ENCODE measurements around the gene CYP24A1.

The CYP24A1 gene

DNA sequence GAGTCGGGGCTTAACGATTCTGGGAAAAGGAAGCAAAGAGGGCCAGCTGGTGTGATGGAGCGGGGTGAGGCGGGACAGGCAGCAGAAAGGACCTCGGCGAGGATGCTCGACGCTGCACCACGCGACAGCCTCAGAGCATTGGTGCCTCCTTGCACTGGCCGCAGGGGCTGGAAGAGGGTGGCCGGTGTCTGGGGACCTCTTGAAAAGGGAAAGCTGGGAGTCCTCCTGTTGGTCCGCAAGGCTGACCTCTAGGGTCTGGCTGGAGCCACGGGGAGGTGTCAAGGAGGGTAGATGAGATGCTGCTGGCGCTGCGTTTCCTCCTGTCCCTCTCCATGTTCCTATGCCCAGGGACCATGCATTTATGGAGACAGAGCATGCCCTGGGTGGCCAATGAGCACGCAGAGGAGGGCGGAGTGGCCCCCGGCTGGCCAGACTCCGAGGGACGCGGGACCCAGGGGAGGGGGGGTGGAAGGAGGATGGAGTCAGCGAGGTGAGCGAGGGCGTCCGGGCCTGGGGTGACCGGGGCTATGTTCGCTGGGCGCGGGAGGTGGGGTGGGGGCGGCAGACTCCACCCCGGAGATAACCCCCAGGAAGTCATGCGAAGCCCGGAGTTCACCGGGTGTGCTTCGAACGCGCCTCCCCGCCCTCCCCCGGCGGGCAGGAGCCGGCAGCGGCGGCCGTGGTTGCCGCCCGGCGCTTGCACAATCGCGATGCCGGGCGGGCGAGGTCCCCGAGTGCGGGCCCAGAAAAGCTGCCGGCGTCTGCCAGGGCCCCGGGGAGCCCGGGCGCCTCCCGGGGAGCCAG, at the start of gene CYP24A1:
Gene CYP24A1, minus strand, starts transcription at position 334 of the 804 bp plus-strand sequence. CDS start 407 bp downstream, outside the sequence.
- DNase-seq = no peak

DNA sequence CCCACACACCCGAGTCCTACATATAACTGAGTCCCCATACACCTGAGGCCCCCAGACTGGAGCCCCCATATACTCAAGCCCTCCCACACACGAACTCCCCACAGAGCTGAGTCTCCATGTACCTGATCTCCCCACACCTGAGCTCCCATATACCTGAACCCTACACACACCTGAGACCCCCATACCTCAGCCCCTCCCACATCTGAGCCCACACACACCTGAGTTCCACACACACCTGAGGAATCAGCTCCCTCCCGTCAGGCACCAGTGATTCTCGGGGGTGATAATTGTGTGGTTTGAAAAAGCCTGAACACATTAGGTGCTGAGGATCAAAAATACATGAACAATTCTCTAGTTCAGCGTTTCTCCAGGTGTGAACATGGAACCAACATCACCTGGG, 49.5 kb upstream of the CYP24A1 start:
- no peak for DNase-seq

DNA sequence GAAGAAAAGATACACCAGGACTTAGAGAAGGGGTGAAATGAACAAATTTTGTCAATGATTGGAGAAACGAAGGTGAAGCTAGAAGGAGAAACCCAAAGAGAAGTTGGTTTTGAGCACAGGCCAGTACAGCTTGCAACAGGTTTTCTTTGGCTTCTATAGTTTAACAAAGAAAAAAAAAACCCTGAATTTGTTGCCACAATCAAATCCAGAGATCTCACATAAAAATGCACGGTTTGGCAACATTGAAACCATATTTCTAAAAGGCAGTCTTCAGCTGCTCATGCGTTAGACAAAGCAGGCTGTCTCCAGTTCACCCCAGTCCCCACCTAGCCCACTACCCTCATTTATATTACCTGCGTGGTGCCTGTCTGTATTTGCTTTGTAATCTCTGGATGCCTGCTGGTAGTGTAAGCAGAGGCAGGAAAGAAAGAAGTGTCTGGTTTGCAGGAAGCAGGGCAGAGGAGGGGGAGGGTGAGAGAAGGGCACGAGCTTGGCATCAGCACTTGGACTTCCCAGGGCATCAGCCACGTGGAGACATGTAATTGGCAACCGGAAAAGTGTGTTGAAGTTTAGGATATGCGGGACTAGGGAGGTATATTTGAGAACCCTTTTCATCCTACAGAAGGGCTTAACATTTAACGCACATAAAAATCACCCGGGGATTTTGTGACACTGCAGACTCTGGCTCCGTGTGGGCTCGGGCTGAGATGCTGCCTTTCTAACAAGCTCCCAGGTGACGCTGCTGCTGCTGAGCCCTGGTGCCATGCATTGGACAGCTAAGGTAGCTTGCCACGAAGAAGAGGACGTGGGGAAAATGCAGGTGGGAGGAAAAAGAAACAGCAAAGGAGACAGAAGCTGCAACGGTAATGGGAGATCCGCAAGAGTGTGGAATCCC, 48.5 kb upstream of the CYP24A1 start:
- DNase-seq = no peak

DNA sequence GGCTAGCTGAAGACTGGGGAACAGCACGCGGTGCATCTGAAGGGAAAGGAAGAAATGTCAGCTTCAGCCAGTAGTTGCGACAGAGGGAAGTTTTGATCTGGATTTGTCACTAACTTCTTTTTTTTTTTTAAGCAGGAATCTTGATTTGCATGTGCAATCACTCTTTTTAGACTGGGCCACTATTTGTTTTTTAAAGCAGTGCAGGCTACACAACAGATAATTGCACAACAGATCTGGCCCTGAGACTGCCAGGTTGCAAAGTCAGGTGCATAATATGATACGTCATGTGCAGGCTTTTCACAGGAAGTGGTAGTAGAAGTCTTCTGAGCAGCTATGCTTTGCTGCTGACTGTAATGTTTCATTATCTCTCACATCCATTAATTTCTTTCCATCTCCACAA, 47.6 kb upstream of the CYP24A1 start:
- no peak for DNase-seq

DNA sequence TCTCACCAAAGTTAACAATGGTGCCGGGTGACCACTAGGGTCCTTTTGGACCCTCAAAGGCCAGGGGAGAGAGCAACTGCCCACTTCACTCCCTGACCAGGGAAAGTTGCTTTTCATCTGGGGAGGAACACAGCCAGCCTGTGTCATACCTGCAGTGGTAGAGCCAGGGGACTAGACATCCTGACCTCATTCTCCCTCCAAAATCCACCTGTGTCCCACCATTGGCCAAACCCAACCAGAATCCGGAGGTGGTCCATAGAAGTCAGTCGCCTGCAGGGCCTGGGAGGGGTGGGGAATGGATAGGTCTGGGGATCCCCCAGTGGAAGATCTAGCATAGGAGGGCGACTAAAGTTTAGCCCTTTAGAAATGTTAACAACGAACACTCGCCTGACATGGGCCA, 46.9 kb upstream of the CYP24A1 start:
- DNase-seq = no peak

DNA sequence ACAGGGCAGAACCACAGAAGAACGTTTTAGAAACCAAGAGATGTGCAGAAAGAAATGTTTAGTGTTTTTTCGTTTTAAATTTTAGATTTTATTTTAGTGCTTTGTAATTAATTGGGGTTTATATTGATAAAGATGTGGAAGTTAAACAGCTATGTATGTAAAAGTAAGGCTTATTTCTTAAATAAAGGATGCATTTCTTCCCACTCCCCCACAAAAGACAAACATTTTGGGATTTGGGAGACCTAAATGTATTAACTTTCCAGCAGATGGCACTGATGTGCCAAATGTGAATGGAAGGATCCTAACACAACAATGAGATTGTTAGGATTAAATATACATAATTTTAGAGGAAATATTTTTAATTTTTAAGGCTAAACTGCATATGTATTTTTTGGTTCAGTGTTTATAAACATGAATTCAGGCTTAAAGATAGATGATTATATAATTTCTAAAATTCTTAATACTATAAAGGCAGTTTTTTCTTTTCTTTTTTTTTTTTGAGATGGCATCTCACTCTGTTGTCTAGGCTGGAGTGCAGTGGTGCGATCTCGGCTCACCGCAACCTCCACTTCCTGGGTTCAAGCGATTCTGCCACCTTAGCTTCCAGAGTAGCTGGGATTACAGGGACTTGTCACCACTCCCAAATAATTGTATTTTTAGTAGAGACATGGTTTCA, 46.1 kb upstream of the CYP24A1 start:
- DNase-seq = no peak

DNA sequence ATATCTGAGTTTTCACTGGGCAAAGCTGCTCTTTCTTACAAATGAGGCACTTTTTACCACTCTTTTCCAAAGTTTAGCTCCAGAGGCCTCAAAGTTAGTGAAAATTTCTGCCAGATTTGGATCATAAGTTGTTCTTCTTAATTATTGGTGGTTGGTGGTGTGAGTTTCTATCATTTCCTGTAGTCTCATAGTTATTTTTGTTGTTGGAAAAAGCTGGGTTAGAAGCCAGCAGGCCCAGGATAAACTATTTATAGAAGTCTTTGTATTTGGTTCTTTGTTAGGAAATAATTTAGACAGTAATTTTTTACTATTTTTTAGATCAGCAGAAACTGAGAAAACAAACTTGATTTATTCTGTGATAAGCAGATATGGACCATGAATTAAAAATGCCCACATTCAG, 44.7 kb upstream of the CYP24A1 start:
- DNase-seq = no peak

DNA sequence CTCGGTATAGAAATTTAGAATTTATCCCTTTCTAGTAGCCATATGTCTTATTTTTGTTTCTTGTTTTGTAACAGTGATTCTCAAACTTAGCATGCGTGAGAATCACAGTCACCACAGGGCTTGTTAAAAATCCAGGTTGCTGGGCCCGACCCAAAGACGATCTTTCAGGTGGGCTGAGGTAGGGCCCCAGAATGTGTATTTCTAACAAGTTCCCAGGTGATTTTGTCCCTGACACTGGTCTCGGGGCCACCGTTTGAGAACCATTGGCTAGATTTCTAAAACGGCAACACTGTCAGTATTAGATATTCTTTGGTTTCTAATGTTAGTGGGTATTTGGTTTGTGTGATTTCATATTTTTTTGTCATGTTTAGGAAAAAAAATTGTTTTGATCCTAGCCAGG, 44.0 kb upstream of the CYP24A1 start:
- no peak for DNase-seq

DNA sequence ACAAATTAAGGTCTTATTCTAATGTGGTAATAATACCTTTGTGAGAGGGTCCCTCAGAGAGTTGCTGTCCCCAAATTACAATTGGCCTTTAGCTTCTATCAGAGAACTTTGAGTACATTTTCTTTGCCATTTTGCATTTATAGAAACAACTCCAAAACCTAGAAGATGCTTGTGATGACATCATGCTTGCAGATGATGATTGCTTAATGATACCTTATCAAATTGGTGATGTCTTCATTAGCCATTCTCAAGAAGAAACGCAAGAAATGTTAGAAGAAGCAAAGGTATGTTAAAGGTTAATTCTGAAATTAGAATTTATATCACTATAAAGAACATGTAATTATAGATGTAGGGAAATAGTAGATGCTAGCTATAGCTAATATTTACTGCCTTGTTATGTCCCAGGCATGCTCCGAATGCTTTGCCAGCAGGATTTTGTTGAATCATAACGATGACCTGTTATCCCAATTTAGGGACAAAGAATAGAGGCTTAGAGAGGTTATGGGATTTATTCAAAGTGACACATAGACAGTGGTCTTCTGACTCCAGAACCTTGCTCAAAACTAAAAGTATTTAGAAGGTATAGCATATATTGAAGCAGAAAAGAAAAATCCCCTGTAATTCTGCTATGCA, 41.5 kb upstream of the CYP24A1 start:
- DNase-seq = no peak

DNA sequence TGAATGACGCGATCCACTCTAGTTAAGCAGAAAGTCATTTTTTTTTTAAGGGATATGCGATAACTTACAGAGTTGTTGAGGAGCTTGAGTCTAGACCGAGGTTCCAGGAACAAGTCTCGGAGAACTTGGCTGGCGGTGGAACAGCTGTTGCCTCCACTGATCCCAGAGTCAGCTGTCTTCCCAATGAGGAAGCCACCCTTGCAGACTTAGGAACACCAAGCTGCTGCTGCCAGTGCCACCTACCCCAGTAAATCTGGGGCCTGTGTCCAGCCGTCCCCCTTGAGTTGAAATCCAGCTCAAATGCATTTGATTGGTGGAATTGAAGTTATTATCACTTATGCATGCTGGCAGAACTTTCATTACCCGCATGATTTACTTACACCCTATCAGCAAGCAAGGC, 40.8 kb upstream of the CYP24A1 start:
- no peak for DNase-seq

DNA sequence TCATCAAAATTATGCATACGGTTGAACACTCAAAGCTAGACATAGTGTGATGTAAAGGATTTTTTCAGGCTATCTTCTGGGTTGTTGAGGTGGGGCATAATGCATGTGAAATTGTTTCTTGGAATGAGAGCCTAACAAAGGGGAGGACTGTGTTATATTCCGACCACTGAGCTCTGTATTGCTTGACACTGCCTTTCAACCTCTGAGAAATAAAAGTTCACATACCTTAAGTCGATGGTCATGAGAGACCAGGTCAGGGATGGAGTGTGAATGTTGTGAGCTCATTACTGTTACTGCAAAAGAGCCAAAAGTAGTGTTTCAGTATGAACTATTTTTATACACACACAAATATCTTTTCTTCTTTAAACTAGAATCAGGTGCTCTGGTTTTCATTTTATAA, 39.1 kb upstream of the CYP24A1 start:
- no peak for DNase-seq

DNA sequence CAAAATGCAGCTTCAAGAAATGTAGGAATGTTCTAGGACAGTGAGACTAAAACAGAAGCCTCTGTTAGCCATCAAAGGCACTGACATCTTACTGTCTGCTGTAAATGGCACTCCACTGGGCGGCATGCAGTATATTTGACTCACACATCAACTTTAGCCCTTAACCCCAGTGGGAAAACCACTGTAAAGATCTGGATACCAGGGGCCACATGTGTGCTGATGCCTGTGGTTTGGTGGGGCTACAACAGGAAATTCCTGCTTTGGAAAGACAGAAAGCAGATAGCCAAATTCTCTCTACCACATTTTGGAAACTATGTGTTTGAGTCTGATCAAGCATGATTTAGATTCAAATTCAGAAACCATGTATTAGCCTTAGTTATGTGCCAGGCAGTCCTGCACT, 38.4 kb upstream of the CYP24A1 start:
- no peak for DNase-seq

DNA sequence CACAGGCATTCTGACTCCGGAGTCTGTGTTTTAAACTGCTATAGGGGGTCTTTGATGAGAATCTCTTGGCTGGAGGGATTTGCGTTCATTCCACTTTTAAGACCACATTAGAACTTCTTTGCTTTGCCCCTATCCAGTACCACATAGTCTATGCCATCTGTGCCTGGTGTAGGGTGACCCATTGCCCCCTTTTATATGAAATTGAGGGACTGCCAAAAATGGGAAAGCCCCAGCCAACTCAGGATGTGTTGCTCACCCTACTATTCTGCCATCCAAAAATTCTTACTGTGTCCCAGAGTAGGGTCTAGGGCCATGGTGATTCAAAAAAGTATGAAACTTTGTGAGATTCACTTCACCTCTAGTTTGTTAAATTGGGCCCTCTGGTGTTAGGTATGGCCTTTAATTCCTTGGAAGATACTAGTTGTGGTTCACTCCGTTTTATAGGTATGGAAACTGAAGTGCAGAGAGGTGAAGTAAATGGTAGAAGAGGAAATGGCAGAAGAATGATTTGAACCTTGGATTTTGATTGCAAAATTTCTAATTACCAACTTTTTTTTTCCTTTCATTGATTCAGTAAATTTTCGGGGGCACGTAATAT, 35.5 kb upstream of the CYP24A1 start:
- DNase-seq = no peak

DNA sequence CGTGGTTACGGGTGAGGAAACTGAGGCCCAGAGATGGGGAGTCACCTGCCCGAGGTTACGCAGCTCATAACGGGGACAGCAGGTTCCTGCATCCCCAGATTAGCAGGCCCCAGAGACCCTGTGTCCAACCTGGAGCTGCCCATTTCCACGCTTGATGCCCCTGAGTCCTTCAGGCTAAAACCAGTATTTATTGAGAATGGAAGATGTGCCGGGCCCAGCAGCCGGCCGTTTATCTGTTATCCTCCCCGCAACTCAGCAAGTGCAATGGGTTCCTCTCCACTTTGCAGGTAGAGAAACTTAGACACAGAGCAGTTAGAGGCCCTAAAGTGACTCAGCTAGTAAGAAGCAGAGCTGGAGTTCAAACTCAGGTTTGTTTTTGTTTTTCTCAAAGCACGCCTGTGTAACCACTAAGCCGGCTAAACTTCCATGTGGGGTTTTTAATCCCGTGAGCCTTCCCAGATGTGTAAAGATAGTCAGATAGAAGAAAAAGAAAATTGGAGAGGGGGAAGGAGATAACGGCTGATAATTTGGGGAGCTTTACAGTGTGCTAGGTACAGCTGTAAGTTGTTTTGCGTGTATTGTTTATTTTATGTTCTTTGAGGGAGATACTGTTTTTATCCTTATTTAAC, 34.9 kb upstream of the CYP24A1 start:
- peak in 1 of 2 donors; percentile 3 for DNase-seq

DNA sequence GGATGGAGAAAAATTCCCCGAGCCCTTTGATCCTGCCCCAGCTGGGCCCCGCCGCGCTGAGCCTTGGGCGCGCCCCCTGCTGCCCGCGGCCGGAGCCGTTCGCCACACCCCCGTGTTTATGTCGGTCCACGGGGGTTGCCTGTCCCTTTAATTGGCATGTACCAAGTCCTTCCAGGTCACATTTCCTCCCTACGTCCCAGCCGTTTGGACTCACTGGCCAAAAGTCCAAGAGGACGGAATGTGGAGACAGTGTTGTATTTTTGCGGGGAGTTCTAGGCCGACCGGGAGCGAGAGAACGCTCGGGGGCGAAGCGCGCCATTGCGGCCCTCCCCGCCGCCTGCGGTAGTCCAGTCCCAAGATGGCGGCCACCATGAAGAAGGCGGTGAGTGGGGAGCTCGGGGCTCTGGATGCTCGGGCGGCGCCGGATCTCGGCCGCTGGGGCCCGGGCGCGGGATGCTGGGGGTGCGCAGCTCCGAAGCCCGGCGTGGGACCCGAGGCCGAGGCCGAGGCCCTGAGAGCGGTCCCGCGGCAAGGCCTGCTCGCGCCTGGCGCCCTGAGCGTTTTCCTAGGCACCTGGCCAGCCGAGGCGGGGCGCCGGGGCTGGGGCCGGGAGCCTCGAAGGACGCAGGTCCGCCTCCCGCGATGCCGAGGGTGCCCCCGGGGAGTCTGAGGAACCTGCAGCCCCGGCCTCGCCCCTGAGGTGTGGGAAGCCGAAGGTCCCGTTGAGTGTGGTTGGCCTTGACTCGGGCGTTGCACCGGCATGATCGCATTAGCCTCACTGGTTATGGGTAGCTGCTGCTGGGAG, 34.2 kb upstream of the CYP24A1 start, which contains the start of gene PFDN4:
Gene PFDN4, plus strand, starts transcription at position 345 of the 805 bp plus-strand sequence. Its CDS starts 14 bp downstream, at position 359.
- DNase-seq = peak; percentile 76

DNA sequence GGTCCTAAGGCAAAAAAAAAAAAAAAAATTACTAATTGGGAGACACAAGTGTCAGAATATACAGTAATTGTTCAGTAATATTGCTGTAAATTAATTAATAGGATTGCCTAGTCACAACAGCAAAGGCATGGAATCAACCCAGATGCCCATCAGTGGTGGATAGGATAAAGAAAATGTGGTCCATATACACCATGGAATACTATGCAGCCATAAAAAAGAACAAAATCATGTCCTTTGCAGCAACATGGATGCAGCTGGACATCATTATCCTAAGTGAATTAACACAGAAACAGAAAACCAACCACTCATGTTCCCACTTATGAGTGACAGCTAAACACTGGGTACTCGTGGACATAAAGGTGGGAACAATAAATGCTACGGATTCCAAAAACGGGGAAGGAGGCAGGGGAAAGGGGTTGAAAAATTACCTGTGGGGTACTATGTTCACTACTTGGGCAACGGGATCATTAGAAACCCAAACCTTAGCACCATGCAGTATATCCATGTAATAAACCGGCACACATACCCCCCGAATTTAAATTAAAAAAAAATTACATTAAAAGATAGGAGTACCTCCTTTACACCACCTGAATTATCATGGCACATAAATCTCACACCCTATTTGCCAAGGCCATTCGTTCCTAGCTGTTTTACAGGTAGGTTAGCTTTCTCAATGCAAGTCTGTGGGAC, 33.4 kb upstream of the CYP24A1 start:
- no peak for DNase-seq

DNA sequence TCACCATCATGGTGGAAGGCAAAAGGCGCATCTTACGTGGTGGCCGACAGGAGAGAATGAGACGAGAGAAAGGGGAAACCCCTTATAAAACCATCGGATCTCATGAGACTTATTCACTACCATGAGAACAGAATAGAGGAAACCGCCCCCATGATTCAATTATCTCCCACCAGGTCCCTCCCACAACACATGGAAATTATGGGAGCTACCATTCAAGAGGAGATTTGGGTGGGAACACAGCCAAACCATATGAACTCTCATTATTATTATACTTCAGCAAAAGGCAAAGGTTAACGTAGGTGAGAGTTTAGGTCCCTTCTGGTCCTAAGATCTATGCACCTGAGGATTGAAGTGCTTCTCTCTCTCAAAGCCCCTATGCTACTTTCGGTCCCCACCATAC, 31.7 kb upstream of the CYP24A1 start:
- DNase-seq = no peak

DNA sequence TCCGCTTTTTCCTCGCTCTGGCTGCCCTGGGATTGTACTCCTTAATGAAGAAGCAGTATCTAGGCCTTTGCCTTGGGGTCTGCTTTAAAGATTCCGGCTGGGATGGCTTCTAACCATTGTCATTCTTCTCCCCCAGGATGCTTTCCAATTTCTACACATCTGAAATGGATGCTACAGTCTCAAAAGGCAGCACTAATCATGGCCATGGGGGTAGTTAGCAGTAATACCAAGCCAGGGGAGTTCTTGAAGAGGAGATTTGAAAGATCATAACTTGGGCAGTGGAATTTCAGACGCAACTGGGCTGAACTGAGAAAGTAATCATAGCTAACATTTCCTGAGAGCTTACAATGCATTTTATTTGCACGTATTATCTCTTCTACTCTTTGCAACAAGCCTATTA, 30.7 kb upstream of the CYP24A1 start:
- no peak for DNase-seq

DNA sequence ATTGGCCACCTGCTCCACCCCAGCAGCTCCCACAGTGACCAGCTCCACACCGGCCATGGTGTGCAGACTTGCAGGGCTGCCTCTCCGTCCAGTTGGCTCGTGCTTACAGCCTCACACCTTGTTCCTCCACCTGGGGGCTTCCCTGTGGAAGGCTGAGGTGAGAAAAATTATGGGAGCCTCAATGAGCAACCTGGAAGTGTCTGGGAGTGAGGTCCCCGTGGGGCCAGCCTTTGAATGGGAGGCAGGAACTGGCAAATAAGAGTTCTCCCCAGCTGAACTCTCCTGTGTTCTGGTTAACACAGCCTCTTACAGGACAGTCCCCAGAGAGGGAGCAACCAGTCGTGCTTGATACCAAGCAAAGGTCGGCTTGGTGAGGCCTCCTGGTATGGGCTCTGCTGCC, 30.3 kb upstream of the CYP24A1 start:
- no peak for DNase-seq

DNA sequence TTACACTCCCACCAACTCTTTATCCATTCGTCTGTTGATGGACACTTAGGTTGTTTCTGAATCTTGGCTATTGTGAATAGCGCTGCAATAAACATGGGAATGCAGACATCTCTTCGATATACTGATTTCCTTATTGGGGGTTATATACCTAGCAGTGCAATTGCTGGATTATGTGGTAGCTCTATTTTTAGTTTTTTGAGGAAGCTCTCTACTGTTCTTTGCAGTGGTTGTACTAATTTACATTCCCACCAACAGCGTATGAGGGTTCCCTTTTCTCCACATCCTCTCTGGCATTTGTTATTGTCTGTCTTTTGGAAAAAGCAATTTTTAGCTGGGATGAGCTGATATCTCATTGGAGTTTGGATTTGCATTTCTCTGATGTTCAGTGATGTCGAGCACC, 29.5 kb upstream of the CYP24A1 start:
- DNase-seq = no peak

Measured in activated CD4-positive, alpha-beta T cell treated with anti-CD3 and anti-CD28 coated beads for 4 hours (primary cell).